WTC11 (cell line): ENCODE data around the gene ZSCAN32. TPM values are rescaled to one million over a fixed set of nuclear protein-coding genes. Genes with fewer than 3 reads are reported as not detected.

Source experiments
- ATAC-seq: fragments of 200-7000 bp; cut with Tn5 transposase; 2 replicates; pipeline ENCODE4 v1.10.0; 2021; ENCODE audit warnings: mild to moderate bottlenecking, moderate library complexity
- CTCF ChIA-PET: fragments of 300-600 bp; sonication (Branson Sonifier 250); formaldehyde crosslinking; loops from one replicate; lab custom pipeline; 2021; ENCODE audit warnings: antibody characterized with exemption; lab: Charles Lee
- POLR2A ChIA-PET: fragments of 350-600 bp; sonication (Branson Sonifier 250); formaldehyde crosslinking; loops from one replicate; lab custom pipeline; 2021; ENCODE audit warnings: antibody characterized with exemption; lab: Charles Lee
- DNase-seq: peaks from one replicate; pipeline ENCODE4 v3.0.0; 2021; ENCODE audit warnings: low spot score
- H3K27ac Mint-ChIP-seq: 2 replicates; pipeline ENCODE4 v1.8.0; 2021; ENCODE audit warnings: mixed read lengths
- H3K27me3 Mint-ChIP-seq: 2 replicates; pipeline ENCODE4 v1.8.0; 2021; ENCODE audit warnings: low read depth, mild to moderate bottlenecking, moderate library complexity, mixed read lengths
- H3K36me3 Mint-ChIP-seq: 2 replicates; pipeline ENCODE4 v1.8.0; 2021; ENCODE audit warnings: mixed read lengths
- H3K4me1 Mint-ChIP-seq: 2 replicates; pipeline ENCODE4 v1.8.0; 2022; ENCODE audit warnings: mixed read lengths
- H3K4me3 Mint-ChIP-seq: 2 replicates; pipeline ENCODE4 v1.8.0; 2021; ENCODE audit warnings: mild to moderate bottlenecking, moderate library complexity, mixed read lengths
- H3K9me3 Mint-ChIP-seq: 2 replicates; pipeline ENCODE4 v1.8.0; 2021; ENCODE audit warnings: mixed read lengths
- ATF3 ChIP-seq: sonication (generic); formaldehyde crosslinking; conservative IDR thresholded peaks from 2 replicates; pipeline ENCODE4 v1.8.1; 2022; ENCODE audit warnings: mild to moderate bottlenecking, missing genetic modification reagents
- CDX4 ChIP-seq: fragments of 250-450 bp; sonication (Bioruptor Pico); IDR thresholded peaks from 2 replicates; pipeline ENCODE4 v1.9.0; 2021; ENCODE audit warnings: moderate library complexity, mild to moderate bottlenecking, inconsistent platforms, borderline replicate concordance
- CREB1 ChIP-seq: sonication (generic); formaldehyde crosslinking; IDR thresholded peaks from 2 replicates; pipeline ENCODE4 v1.8.0; 2023; ENCODE audit warnings: mild to moderate bottlenecking, missing genetic modification reagents
- KAT7 ChIP-seq: sonication (generic); formaldehyde crosslinking; IDR thresholded peaks from 2 replicates; pipeline ENCODE4 v1.8.1; 2023; ENCODE audit warnings: missing genetic modification reagents, mild to moderate bottlenecking, borderline replicate concordance
- NFYB ChIP-seq: sonication (generic); formaldehyde crosslinking; conservative IDR thresholded peaks from 2 replicates; pipeline ENCODE4 v1.8.0; 2022; ENCODE audit warnings: low read depth, missing genetic modification reagents
- NR3C1 ChIP-seq: sonication (generic); formaldehyde crosslinking; conservative IDR thresholded peaks from 2 replicates; pipeline ENCODE4 v1.8.1; 2023; ENCODE audit warnings: low read depth, mild to moderate bottlenecking, missing genetic modification reagents
- RELA ChIP-seq: sonication (generic); formaldehyde crosslinking; IDR thresholded peaks from 2 replicates; pipeline ENCODE4 v1.8.1; 2022; ENCODE audit warnings: missing genetic modification reagents, mild to moderate bottlenecking, borderline replicate concordance
- SOX15 ChIP-seq: fragments of 250-450 bp; sonication (Bioruptor Pico); IDR thresholded peaks from 2 replicates; pipeline ENCODE4 v1.9.0; 2021; ENCODE audit warnings: mild to moderate bottlenecking
- STAT6 ChIP-seq: sonication (generic); formaldehyde crosslinking; conservative IDR thresholded peaks from 2 replicates; pipeline ENCODE4 v1.8.1; 2023; ENCODE audit warnings: mild to moderate bottlenecking, low read depth, missing genetic modification reagents, moderate library complexity
- TCF7 ChIP-seq: sonication (generic); formaldehyde crosslinking; IDR thresholded peaks from 2 replicates; pipeline ENCODE4 v1.8.0; 2022; ENCODE audit warnings: mild to moderate bottlenecking, low read depth, missing genetic modification reagents, moderate library complexity
- ZNF232 ChIP-seq: sonication (generic); formaldehyde crosslinking; IDR thresholded peaks from 2 replicates; pipeline ENCODE4 v1.8.0; 2022; ENCODE audit warnings: mild to moderate bottlenecking, missing genetic modification reagents
- ZNF317 ChIP-seq: sonication (generic); formaldehyde crosslinking; IDR thresholded peaks from 2 replicates; pipeline ENCODE4 v1.8.1; 2023; ENCODE audit warnings: low read depth, mild to moderate bottlenecking, moderate library complexity, missing genetic modification reagents, borderline replicate concordance
- ZNF416 ChIP-seq: fragments of 250-450 bp; sonication (Bioruptor Pico); IDR thresholded peaks from 2 replicates; pipeline ENCODE4 v1.9.0; 2021; ENCODE audit warnings: mild to moderate bottlenecking, inconsistent platforms
- total RNA-seq: library from RNA; stranded (reverse); gene quantifications from 3 replicates; pipeline ENCODE4 v1.2.3, GENCODE V29; 2021
- TF ChIP-seq, protein P1 (sequence below): fragments of 200-600 bp; IDR thresholded peaks from 2 replicates; pipeline ENCODE4 v1.8.0; 2022; ENCODE audit warnings: antibody characterized with exemption
- TF ChIP-seq, protein P2 (sequence below): sonication (generic); formaldehyde crosslinking; IDR thresholded peaks from 2 replicates; pipeline ENCODE4 v1.8.0; 2023; ENCODE audit warnings: mild to moderate bottlenecking, missing genetic modification reagents
- TF ChIP-seq, protein P3 (sequence below): sonication (generic); formaldehyde crosslinking; IDR thresholded peaks from 2 replicates; pipeline ENCODE4 v1.8.1; 2023; ENCODE audit warnings: mild to moderate bottlenecking, missing genetic modification reagents, borderline replicate concordance
- TF ChIP-seq, protein P4 (sequence below): sonication (generic); formaldehyde crosslinking; IDR thresholded peaks from 2 replicates; pipeline ENCODE4 v1.8.0; 2022; ENCODE audit warnings: mild to moderate bottlenecking, missing genetic modification reagents

The ZSCAN32 gene
- total RNA-seq, 1 experiment from 2014 or later: 16.7 TPM

- no peak for ATAC-seq
- TF ChIP-seq STAT6 (CRISPR knock-in tag): no peak
- Mint-ChIP-seq H3K4me3 (no peak within 1 kb of the TSS), H3K4me1 (no peaks in the 10 kb centered on the region), H3K9me3 (peaks cover 44% of the 10 kb centered on the region), H3K36me3 (peaks cover 11% of the 10 kb centered on the region), H3K27me3 (peaks cover 44% of the 10 kb centered on the region), H3K27ac (no peak within 1 kb of the TSS)
- ChIA-PET CTCF (no interaction called here), POLR2A (no interaction called here)
- no peak for DNase-seq
These were observed 45.2 kb downstream of the ZSCAN32 start, which contains the start of gene OR2C1 for GRCh38 chr16:3355589-3355988. Gene OR2C1 (plus strand): TSS chr16:3355889. CDS start chr16:3355941, 52 bp downstream.

- no peak for ATAC-seq
- TF ChIP-seq, protein P1, sequence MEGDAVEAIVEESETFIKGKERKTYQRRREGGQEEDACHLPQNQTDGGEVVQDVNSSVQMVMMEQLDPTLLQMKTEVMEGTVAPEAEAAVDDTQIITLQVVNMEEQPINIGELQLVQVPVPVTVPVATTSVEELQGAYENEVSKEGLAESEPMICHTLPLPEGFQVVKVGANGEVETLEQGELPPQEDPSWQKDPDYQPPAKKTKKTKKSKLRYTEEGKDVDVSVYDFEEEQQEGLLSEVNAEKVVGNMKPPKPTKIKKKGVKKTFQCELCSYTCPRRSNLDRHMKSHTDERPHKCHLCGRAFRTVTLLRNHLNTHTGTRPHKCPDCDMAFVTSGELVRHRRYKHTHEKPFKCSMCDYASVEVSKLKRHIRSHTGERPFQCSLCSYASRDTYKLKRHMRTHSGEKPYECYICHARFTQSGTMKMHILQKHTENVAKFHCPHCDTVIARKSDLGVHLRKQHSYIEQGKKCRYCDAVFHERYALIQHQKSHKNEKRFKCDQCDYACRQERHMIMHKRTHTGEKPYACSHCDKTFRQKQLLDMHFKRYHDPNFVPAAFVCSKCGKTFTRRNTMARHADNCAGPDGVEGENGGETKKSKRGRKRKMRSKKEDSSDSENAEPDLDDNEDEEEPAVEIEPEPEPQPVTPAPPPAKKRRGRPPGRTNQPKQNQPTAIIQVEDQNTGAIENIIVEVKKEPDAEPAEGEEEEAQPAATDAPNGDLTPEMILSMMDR: no peak
- TF ChIP-seq, protein P2, sequence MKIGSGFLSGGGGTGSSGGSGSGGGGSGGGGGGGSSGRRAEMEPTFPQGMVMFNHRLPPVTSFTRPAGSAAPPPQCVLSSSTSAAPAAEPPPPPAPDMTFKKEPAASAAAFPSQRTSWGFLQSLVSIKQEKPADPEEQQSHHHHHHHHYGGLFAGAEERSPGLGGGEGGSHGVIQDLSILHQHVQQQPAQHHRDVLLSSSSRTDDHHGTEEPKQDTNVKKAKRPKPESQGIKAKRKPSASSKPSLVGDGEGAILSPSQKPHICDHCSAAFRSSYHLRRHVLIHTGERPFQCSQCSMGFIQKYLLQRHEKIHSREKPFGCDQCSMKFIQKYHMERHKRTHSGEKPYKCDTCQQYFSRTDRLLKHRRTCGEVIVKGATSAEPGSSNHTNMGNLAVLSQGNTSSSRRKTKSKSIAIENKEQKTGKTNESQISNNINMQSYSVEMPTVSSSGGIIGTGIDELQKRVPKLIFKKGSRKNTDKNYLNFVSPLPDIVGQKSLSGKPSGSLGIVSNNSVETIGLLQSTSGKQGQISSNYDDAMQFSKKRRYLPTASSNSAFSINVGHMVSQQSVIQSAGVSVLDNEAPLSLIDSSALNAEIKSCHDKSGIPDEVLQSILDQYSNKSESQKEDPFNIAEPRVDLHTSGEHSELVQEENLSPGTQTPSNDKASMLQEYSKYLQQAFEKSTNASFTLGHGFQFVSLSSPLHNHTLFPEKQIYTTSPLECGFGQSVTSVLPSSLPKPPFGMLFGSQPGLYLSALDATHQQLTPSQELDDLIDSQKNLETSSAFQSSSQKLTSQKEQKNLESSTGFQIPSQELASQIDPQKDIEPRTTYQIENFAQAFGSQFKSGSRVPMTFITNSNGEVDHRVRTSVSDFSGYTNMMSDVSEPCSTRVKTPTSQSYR (CRISPR knock-in tag): no peak
- TF ChIP-seq KAT7 (CRISPR knock-in tag) (no peak), NFYB (CRISPR knock-in tag) (no peak), ATF3 (CRISPR knock-in tag) (no peak), ZNF317 (CRISPR knock-in tag) (no peak), ZNF232 (CRISPR knock-in tag) (no peak), SOX15 (CRISPR knock-in tag) (no peak), RELA (CRISPR knock-in tag) (no peak), NR3C1 (CRISPR knock-in tag) (no peak), TCF7 (CRISPR knock-in tag) (no peak), CDX4 (CRISPR knock-in tag) (no peak), ZNF416 (no peak), CREB1 (CRISPR knock-in tag) (no peak)
- TF ChIP-seq, protein P3, sequence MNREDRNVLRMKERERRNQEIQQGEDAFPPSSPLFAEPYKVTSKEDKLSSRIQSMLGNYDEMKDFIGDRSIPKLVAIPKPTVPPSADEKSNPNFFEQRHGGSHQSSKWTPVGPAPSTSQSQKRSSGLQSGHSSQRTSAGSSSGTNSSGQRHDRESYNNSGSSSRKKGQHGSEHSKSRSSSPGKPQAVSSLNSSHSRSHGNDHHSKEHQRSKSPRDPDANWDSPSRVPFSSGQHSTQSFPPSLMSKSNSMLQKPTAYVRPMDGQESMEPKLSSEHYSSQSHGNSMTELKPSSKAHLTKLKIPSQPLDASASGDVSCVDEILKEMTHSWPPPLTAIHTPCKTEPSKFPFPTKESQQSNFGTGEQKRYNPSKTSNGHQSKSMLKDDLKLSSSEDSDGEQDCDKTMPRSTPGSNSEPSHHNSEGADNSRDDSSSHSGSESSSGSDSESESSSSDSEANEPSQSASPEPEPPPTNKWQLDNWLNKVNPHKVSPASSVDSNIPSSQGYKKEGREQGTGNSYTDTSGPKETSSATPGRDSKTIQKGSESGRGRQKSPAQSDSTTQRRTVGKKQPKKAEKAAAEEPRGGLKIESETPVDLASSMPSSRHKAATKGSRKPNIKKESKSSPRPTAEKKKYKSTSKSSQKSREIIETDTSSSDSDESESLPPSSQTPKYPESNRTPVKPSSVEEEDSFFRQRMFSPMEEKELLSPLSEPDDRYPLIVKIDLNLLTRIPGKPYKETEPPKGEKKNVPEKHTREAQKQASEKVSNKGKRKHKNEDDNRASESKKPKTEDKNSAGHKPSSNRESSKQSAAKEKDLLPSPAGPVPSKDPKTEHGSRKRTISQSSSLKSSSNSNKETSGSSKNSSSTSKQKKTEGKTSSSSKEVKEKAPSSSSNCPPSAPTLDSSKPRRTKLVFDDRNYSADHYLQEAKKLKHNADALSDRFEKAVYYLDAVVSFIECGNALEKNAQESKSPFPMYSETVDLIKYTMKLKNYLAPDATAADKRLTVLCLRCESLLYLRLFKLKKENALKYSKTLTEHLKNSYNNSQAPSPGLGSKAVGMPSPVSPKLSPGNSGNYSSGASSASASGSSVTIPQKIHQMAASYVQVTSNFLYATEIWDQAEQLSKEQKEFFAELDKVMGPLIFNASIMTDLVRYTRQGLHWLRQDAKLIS (CRISPR knock-in tag): no peak
- TF ChIP-seq, protein P4, sequence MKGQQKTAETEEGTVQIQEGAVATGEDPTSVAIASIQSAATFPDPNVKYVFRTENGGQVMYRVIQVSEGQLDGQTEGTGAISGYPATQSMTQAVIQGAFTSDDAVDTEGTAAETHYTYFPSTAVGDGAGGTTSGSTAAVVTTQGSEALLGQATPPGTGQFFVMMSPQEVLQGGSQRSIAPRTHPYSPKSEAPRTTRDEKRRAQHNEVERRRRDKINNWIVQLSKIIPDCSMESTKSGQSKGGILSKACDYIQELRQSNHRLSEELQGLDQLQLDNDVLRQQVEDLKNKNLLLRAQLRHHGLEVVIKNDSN (CRISPR knock-in tag): no peak
These were observed 51.6 kb downstream of the ZSCAN32 start for GRCh38 chr16:3349175-3349574.

More at GRCh38 chr16:3349175-3349574, 51.6 kb downstream of the ZSCAN32 start:
- ChIA-PET CTCF (no interaction called here), POLR2A (no interaction called here)
- peaks cover 19% of the 10 kb centered on the region for H3K9me3 Mint-ChIP-seq
- DNase-seq: no peak
- H3K27me3 Mint-ChIP-seq: peaks cover 30% of the 10 kb centered on the region
- no peak overlapping the region for H3K27ac Mint-ChIP-seq
- H3K4me3 Mint-ChIP-seq: no peak overlapping the region
- H3K36me3 Mint-ChIP-seq: no peaks in the 10 kb centered on the region
- no peaks in the 10 kb centered on the region for H3K4me1 Mint-ChIP-seq
